ENCODE data around the gene KRTAP10-10. TPM values are rescaled to one million over a fixed set of nuclear protein-coding genes. Genes with fewer than 3 reads are reported as not detected.
A peak's percentile ranks its signal among the peaks of the same experiment; 100 is the strongest.
"Not testable (repeated sequence)": the region's sequence is repeated elsewhere in the genome, so short reads cannot be mapped to it uniquely, and the experiment has no call there.

The KRTAP10-10 gene
- total RNA-seq, 2 experiments from 2014 or later = not detected

- Mint-ChIP-seq H3K27me3 (peaks cover 2% of the 10 kb centered on the region), H3K9me3 (peaks cover 24% of the 10 kb centered on the region), H3K36me3 (peaks cover 7% of the 10 kb centered on the region), H3K4me1 (no peaks in the 10 kb centered on the region), H3K27ac (no peak overlapping the region), H3K4me3 (no peak overlapping the region)
- DNase-seq (no peak), ATAC-seq (ENCODE audit: low read depth) (no peak)
- POLR2A ChIA-PET = no interaction called here
These were observed 6.7 kb downstream of the KRTAP10-10 start for GRCh38 chr21:44643741-44644310.

- H3K27ac Mint-ChIP-seq = no peak overlapping the region
- ATAC-seq (ENCODE audit: low read depth) (no peak), DNase-seq (no peak)
- peaks cover 2% of the 10 kb centered on the region for H3K27me3 Mint-ChIP-seq
- H3K4me3 Mint-ChIP-seq = no peak overlapping the region
- peaks cover 23% of the 10 kb centered on the region for H3K9me3 Mint-ChIP-seq
- peaks cover 7% of the 10 kb centered on the region for H3K36me3 Mint-ChIP-seq
- no peaks in the 10 kb centered on the region for H3K4me1 Mint-ChIP-seq
- POLR2A ChIA-PET = interaction anchor here (1.1 kb wide), 1 partner anchor 13 kb away, joined by 4 read pairs; the partner anchor contains the start of gene KRTAP12-3
These were observed 7.7 kb downstream of the KRTAP10-10 start for GRCh38 chr21:44644878-44645277.

GRCh38 chr21:44646366-44647221 lies 9.4 kb downstream of the KRTAP10-10 start, which contains the start of gene KRTAP10-11:
Gene KRTAP10-11, plus strand, starts transcription at chr21:44646414. Its CDS starts 45 bp downstream, at chr21:44646459.
- H3K27ac Mint-ChIP-seq; DNase-seq; H3K36me3 Mint-ChIP-seq; H3K4me1 Mint-ChIP-seq; ATAC-seq (ENCODE audit: low read depth); H3K4me3 Mint-ChIP-seq; H3K27me3 Mint-ChIP-seq; POLR2A ChIA-PET: not testable (repeated sequence)
- H3K9me3 Mint-ChIP-seq = peaks cover 15% of the 10 kb centered on the region

GRCh38 chr21:44647222-44647552 lies 10.0 kb downstream of the KRTAP10-10 start:
- H3K4me1 Mint-ChIP-seq = peaks cover 2% of the 10 kb centered on the region
- peaks cover 13% of the 10 kb centered on the region for H3K9me3 Mint-ChIP-seq
- H3K27ac Mint-ChIP-seq = no peak overlapping the region
- no peaks in the 10 kb centered on the region for H3K27me3 Mint-ChIP-seq
- H3K4me3 Mint-ChIP-seq = no peak overlapping the region
- POLR2A ChIA-PET = no interaction called here
- no peak for DNase-seq
- H3K36me3 Mint-ChIP-seq = peaks cover 7% of the 10 kb centered on the region
- no peak for ATAC-seq (ENCODE audit: low read depth)

GRCh38 chr21:44648557-44649311 lies 11.6 kb downstream of the KRTAP10-10 start:
- peaks cover 9% of the 10 kb centered on the region for H3K36me3 Mint-ChIP-seq
- POLR2A ChIA-PET = no interaction called here
- ATAC-seq (ENCODE audit: low read depth) (no peak), DNase-seq (no peak)
- H3K9me3 Mint-ChIP-seq = peaks cover 13% of the 10 kb centered on the region
- no peaks in the 10 kb centered on the region for H3K27me3 Mint-ChIP-seq
- H3K4me3 Mint-ChIP-seq = no peak overlapping the region
- H3K4me1 Mint-ChIP-seq = peaks cover 2% of the 10 kb centered on the region
- no peak overlapping the region for H3K27ac Mint-ChIP-seq

GRCh38 chr21:44649521-44650100 lies 12.5 kb downstream of the KRTAP10-10 start:
- Mint-ChIP-seq H3K36me3 (peaks cover 7% of the 10 kb centered on the region), H3K27ac (no peak overlapping the region), H3K9me3 (peaks cover 17% of the 10 kb centered on the region), H3K4me1 (peaks cover 9% of the 10 kb centered on the region), H3K27me3 (no peaks in the 10 kb centered on the region), H3K4me3 (no peak overlapping the region)
- DNase-seq (no peak), ATAC-seq (ENCODE audit: low read depth) (no peak)
- POLR2A ChIA-PET = no interaction called here

- POLR2A ChIA-PET = no interaction called here
- Mint-ChIP-seq H3K4me1 (peaks cover 11% of the 10 kb centered on the region), H3K4me3 (no peak overlapping the region), H3K27ac (no peak overlapping the region), H3K9me3 (peaks cover 15% of the 10 kb centered on the region), H3K27me3 (no peaks in the 10 kb centered on the region), H3K36me3 (peaks cover 2% of the 10 kb centered on the region)
- no peak for DNase-seq
- ATAC-seq (ENCODE audit: low read depth) = no peak
These were observed 13.3 kb downstream of the KRTAP10-10 start for GRCh38 chr21:44650265-44650972.

- no peaks in the 10 kb centered on the region for H3K27me3 Mint-ChIP-seq
- POLR2A ChIA-PET = no interaction called here
- no peak overlapping the region for H3K27ac Mint-ChIP-seq
- ATAC-seq (ENCODE audit: low read depth) (no peak), DNase-seq (no peak)
- peaks cover 16% of the 10 kb centered on the region for H3K9me3 Mint-ChIP-seq
- H3K4me1 Mint-ChIP-seq = peaks cover 11% of the 10 kb centered on the region
- peaks cover 7% of the 10 kb centered on the region for H3K36me3 Mint-ChIP-seq
- no peak overlapping the region for H3K4me3 Mint-ChIP-seq
These were observed 14.0 kb downstream of the KRTAP10-10 start for GRCh38 chr21:44650973-44651675.

- POLR2A ChIA-PET = no interaction called here
- DNase-seq (no peak), ATAC-seq (ENCODE audit: low read depth) (no peak)
- Mint-ChIP-seq H3K27ac (no peak overlapping the region), H3K27me3 (no peaks in the 10 kb centered on the region), H3K4me3 (no peak overlapping the region), H3K36me3 (peaks cover 26% of the 10 kb centered on the region), H3K4me1 (peaks cover 24% of the 10 kb centered on the region), H3K9me3 (peaks cover 32% of the 10 kb centered on the region)
These were observed 16.0 kb downstream of the KRTAP10-10 start for GRCh38 chr21:44653123-44653522.

GRCh38 chr21:44653656-44654575 lies 16.8 kb downstream of the KRTAP10-10 start:
- Mint-ChIP-seq H3K9me3 (peaks cover 36% of the 10 kb centered on the region), H3K36me3 (peaks cover 33% of the 10 kb centered on the region), H3K4me3 (no peak overlapping the region), H3K4me1 (peaks cover 32% of the 10 kb centered on the region), H3K27me3 (no peaks in the 10 kb centered on the region), H3K27ac (peak overlapping the region; percentile 77)
- DNase-seq = no peak
- no peak for ATAC-seq (ENCODE audit: low read depth)
- POLR2A ChIA-PET = no interaction called here

GRCh38 chr21:44654576-44655175 lies 17.5 kb downstream of the KRTAP10-10 start, which contains the start of gene KRTAP12-4:
Gene KRTAP12-4, minus strand, starts transcription at chr21:44654659. Its CDS starts 45 bp downstream, at chr21:44654614.
- Mint-ChIP-seq H3K27me3 (no peaks in the 10 kb centered on the region), H3K9me3 (peaks cover 37% of the 10 kb centered on the region), H3K27ac (peak within 1 kb of the TSS; percentile 77), H3K4me1 (peaks cover 37% of the 10 kb centered on the region), H3K36me3 (peaks cover 40% of the 10 kb centered on the region), H3K4me3 (peak within 1 kb of the TSS; percentile 30)
- POLR2A ChIA-PET = no interaction called here
- no peak for DNase-seq
- ATAC-seq (ENCODE audit: low read depth) = no peak

All from activated naive CD8-positive, alpha-beta T cell treated with anti-CD3 and anti-CD28 coated beads, Interleukin-2, amount 10 ng/mL, durations not matched to agents 7 days and 5 days (primary cell).